ENCODE results near the gene LRRN4CL. TPM values are rescaled to one million over a fixed set of nuclear protein-coding genes. Genes with fewer than 3 reads are reported as not detected.

Gene LRRN4CL
- total and polyA plus RNA-seq, 7 donors = 1.8 to 4.8 (median 3.0) TPM

- H3K4me1 ChIP-seq = peaks cover 32% of the 10 kb centered on the region
Measured at GRCh38 chr11:62648185-62648966, 41.0 kb downstream of the LRRN4CL start.

GRCh38 chr11:62647609-62648005, 41.7 kb downstream of the LRRN4CL start:
- Histone ChIP-seq H3K4me1 (peaks cover 32% of the 10 kb centered on the region), H3K27ac (peak overlapping the region; percentile 97), H3K36me3 (ENCODE audit: insufficient read depth in 1 of 2, low read depth in 1 of 2) (peaks cover 0 to 48% of the 10 kb centered on the region in 2 donors), H3K9me3 (no peaks in the 10 kb centered on the region), H3K4me3 (no peak overlapping the region), H3K27me3 (ENCODE audit: insufficient read depth in 3 of 3, low read length in 2 of 3) (no peaks in the 10 kb centered on the region)
- WGBS, 3 donors = 38 to 53% (median 44%) methylated on average over 6 of the region's 6 CpGs
- DNase-seq (no peak), ATAC-seq (no peak)
- intact Hi-C loops (cut with DNase I) = no loop called here
- TF ChIP-seq CTCF (IDR thresholded peaks at IDR 0.05) = no peak

More at GRCh38 chr11:62648185-62648966, 41.0 kb downstream of the LRRN4CL start:
- DNase-seq = no peak
- intact Hi-C loops (cut with DNase I) = no loop called here
- H3K27me3 ChIP-seq (ENCODE audit: insufficient read depth in 3 of 3, low read length in 2 of 3) = no peaks in the 10 kb centered on the region
- TF ChIP-seq CTCF (IDR thresholded peaks at IDR 0.05) = no peak
- H3K27ac ChIP-seq = no peak overlapping the region
- no peak overlapping the region for H3K4me3 ChIP-seq
- 76 to 88% (median 79%) methylated on average over 24 of the region's 24 CpGs for WGBS, 3 donors
- ATAC-seq = no peak
- H3K36me3 ChIP-seq (ENCODE audit: insufficient read depth in 1 of 2, low read depth in 1 of 2) = peaks cover 0 to 41% of the 10 kb centered on the region in 2 donors
- H3K9me3 ChIP-seq = no peaks in the 10 kb centered on the region

- no peak for TF ChIP-seq CTCF (IDR thresholded peaks at IDR 0.05)
- Histone ChIP-seq H3K27ac (peak overlapping the region; percentile 97), H3K4me1 (peaks cover 30% of the 10 kb centered on the region), H3K4me3 (peak overlapping the region; percentile 100), H3K36me3 (ENCODE audit: insufficient read depth in 1 of 2, low read depth in 1 of 2) (peaks cover 0 to 54% of the 10 kb centered on the region in 2 donors), H3K9me3 (no peaks in the 10 kb centered on the region), H3K27me3 (ENCODE audit: insufficient read depth in 3 of 3, low read length in 2 of 3) (no peaks in the 10 kb centered on the region)
- ATAC-seq = peak in 1 of 4 donors; percentile 4
- intact Hi-C loops (cut with DNase I) = no loop called here
- WGBS, 3 donors = 44 to 57% (median 50%) methylated on average over 30 to 32 of the region's 32 CpGs
- DNase-seq = no peak
Measured at GRCh38 chr11:62646825-62647608, 42.3 kb downstream of the LRRN4CL start.

- TF ChIP-seq CTCF (IDR thresholded peaks at IDR 0.05) = no peak
- ATAC-seq (peak; percentile 98 to 99 (median 99)), DNase-seq (peak; percentile 100)
- 0% methylated on average over 63 to 73 of the region's 73 CpGs for WGBS, 3 donors
- H3K27me3 ChIP-seq (ENCODE audit: insufficient read depth in 3 of 3, low read length in 2 of 3) = no peaks in the 10 kb centered on the region
- intact Hi-C loops (cut with DNase I) = no loop called here
- H3K36me3 ChIP-seq (ENCODE audit: insufficient read depth in 1 of 2, low read depth in 1 of 2) = peaks cover 0 to 54% of the 10 kb centered on the region in 2 donors
- H3K9me3 ChIP-seq = no peaks in the 10 kb centered on the region
- peak within 1 kb of the TSS; percentile 100 for H3K4me3 ChIP-seq
- peak within 1 kb of the TSS; percentile 97 for H3K27ac ChIP-seq
- H3K4me1 ChIP-seq = peaks cover 24% of the 10 kb centered on the region
Measured at GRCh38 chr11:62645946-62646824, 43.1 kb downstream of the LRRN4CL start, which contains the start of gene GANAB. Gene GANAB (minus strand): TSS chr11:62646613. CDS start chr11:62646599, 14 bp downstream.
